Muscle of leg (tissue), 11 donors: ENCODE results near the gene MACROD1. TPM values are rescaled to one million over a fixed set of nuclear protein-coding genes. Genes with fewer than 3 reads are reported as not detected.

Experiments used
- DNase-seq: peaks from one replicate; pipeline ENCODE4 v3.0.0; 2013
- H3K27ac ChIP-seq: one replicate; pipeline ENCODE4 v1.5.1; 2013; ENCODE audit warnings: mild to moderate bottlenecking, low read length, control low read depth
- H3K27me3 ChIP-seq: one replicate; pipeline ENCODE4 v1.6.1; 2013; ENCODE audit warnings: low read length; ENCODE audit not compliant: control insufficient read depth, insufficient read depth
- H3K36me3 ChIP-seq: one replicate; pipeline ENCODE4 v1.6.1; 2013; ENCODE audit warnings: low read length; ENCODE audit not compliant: control insufficient read depth, insufficient read depth
- H3K4me1 ChIP-seq: one replicate; pipeline ENCODE4 v1.6.1; 2013; ENCODE audit warnings: low read length; ENCODE audit not compliant: control insufficient read depth, insufficient read depth
- H3K4me3 ChIP-seq: one replicate; pipeline ENCODE4 v1.5.1; 2013; ENCODE audit warnings: low read length, control low read depth
- H3K9me3 ChIP-seq: replicated peaks from 2 replicates; pipeline ENCODE4 v1.6.1; 2013; ENCODE audit warnings: low read depth, low read length; ENCODE audit not compliant: control insufficient read depth
- WGBS: methylation state at CpG from one replicate; pipeline ENCODE4 v1.1.5; 2013; ENCODE audit warnings: missing lambda C conversion rate; ENCODE audit not compliant: insufficient coverage; 5-methylcytosine and 5-hydroxymethylcytosine counted together
- polyA plus RNA-seq, 8 donors: library from polyadenylated mRNA; unstranded; fragments of 120-200 nt; gene quantifications; one replicate each; pipeline versions ENCODE4 v1.2.1 to v1.2.3, GENCODE V29; 2013; ENCODE audit warnings: inconsistent platforms in 1 of 8, low replicate concordance in 1 of 8; ENCODE audit not compliant: insufficient read length in 8 of 8, insufficient read depth in 1 of 8
- total RNA-seq: library from RNA; stranded (reverse); fragments of 120-200 nt; gene quantifications from one replicate; pipeline ENCODE4 v1.2.4, GENCODE V29; 2013

Gene MACROD1
- total and polyA plus RNA-seq, 9 donors, result 46.1 to 107 (median 66.4) TPM

DNA sequence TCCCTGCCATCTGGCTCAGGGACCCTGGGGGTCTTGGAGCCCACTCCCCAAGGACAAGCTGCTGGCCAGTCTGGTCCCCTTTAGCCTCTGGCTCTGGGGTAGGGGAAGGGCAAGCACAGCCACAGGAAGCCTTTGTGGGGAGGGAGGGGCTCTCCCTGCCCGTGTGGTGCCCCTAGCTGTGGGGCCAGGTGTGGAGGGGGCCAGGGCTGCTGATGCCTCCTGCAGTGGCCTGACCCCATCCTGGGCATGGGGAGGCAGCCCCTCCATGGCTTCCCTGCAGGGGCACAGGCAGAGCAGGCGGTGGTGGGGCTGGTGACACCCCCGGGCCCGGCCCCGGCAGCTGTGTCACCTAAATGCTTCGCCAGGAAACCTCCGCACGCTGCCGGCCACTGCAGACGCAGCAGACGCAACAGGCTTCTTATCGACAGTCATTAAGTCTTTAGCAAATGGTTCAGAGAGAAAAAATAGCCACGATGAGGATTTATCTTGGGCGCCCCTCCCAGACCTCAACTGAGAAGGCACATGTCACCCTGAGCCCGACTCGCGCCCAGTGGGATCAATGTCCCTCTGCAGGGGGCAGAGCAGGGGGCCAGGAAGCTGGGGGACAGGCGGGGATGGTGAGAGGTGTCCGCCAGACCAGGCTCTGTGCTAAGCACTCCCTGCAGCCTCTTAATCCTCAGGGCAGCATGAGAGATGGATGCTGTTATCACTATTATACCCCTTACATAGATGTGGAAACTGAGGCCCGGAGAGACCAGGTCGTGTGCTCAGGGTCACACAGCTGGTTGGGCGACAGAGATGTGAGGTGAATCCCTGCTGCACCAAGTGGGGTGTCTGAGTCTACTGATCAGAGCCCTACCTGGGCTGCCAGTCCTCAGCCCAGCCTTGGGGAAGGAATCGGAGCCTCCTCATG lies 96.3 kb downstream of the MACROD1 start:
- Histone ChIP-seq H3K9me3 (no peaks in the 10 kb centered on the region), H3K4me3 (no peak overlapping the region), H3K27me3 (peaks cover 3% of the 10 kb centered on the region), H3K4me1 (peaks cover 59% of the 10 kb centered on the region), H3K27ac (peak overlapping the region; percentile 29), H3K36me3 (no peaks in the 10 kb centered on the region)
- WGBS, result 50% methylated on average over 17 of the region's 23 CpGs
- no peak for DNase-seq

- no peak for DNase-seq
- no peak overlapping the region for H3K4me3 ChIP-seq
- no peak overlapping the region for H3K27ac ChIP-seq
- H3K27me3 ChIP-seq, result peaks cover 3% of the 10 kb centered on the region
- H3K36me3 ChIP-seq, result no peaks in the 10 kb centered on the region
- WGBS, result 82% methylated on average over 19 of the region's 20 CpGs
- no peaks in the 10 kb centered on the region for H3K9me3 ChIP-seq
- H3K4me1 ChIP-seq, result peaks cover 54% of the 10 kb centered on the region
These were observed 97.1 kb downstream of the MACROD1 start for GRCh38 chr11:64068705-64069400.

DNA sequence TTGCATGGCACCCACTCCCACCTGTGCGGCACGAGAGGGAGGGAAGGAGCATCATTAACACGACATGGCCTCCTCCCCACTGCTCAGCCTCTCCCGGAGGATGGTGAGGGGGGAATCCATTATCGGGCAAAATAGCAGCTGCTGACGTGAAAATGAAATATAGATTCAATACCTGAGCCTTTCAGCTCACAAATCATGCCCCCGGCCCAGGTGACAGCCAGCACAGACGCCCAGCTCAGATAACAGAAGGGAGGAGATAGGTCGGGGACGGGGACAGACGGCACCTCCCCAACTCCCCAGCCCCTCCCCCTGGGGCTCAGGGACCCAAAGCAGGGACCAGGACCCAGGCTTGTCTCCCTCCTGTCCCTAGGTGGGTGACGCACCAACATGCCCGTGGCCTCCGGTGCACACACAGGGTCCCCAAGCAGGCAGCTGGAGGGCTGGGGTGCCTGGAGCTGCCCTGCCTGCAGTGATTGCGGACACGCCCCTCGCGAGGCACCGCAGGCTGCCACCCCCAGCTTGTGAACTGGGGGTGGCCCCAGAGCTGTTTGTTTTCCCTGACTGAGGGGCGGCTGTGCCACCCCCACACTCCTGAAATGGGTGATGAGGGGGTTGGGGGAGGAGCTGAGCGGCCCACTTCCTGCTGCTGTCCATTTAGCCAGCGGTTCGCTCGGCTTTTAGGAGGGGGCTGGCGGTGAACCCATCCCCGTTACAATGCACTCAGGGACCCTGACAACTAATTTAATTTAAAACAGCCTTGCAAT lies 98.5 kb downstream of the MACROD1 start:
- WGBS, result 25% methylated on average over 3 of the region's 26 CpGs
- Histone ChIP-seq H3K36me3 (no peaks in the 10 kb centered on the region), H3K4me1 (peaks cover 42% of the 10 kb centered on the region), H3K4me3 (no peak overlapping the region), H3K9me3 (no peaks in the 10 kb centered on the region), H3K27me3 (peaks cover 10% of the 10 kb centered on the region), H3K27ac (no peak overlapping the region)
- no peak for DNase-seq

DNA sequence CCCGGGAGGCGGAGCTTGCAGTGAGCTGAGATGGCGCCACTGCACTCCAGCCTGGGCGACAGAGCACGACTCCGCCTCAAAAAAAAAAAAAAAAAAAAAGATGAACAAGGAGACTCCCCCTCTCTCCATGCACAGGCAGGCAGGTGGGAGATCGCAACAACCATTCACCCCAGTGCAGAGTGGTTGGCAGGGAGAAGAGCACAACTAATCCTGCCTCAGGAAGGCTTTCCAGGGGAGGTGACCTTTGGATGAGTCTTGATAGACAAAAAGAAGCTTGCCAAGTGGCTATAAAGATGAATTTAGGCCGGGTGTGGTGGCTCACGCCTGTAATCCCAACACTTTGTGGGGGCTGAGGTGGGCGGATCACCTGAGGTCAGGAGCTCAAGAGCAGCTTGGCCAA lies 100.2 kb downstream of the MACROD1 start:
- Histone ChIP-seq H3K4me3 (no peak overlapping the region), H3K4me1 (peaks cover 31% of the 10 kb centered on the region), H3K27ac (no peak overlapping the region), H3K9me3 (no peaks in the 10 kb centered on the region), H3K36me3 (no peaks in the 10 kb centered on the region), H3K27me3 (peaks cover 25% of the 10 kb centered on the region)
- WGBS, result 86% methylated on average over 3 of the region's 10 CpGs
- DNase-seq, result no peak

DNA sequence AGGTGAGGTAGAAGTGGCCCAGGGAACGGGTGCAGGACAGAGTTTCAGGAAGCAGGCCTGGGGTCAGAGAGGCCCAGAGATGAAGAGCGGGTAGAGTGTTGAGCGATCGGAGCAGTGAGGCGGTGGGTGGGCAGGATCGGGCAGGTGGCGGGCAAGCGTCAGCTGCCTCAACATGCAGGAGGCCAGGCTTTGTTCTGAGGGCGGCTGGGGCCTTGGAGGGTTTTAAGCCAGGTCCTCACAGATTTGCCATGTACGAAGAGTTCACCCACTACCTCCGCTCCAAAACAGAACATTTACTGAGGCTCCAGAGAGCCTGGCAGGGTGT lies 100.8 kb downstream of the MACROD1 start:
- WGBS, result 90% methylated on average over 7 of the region's 11 CpGs
- DNase-seq, result no peak
- H3K4me3 ChIP-seq, result no peak overlapping the region
- no peaks in the 10 kb centered on the region for H3K9me3 ChIP-seq
- H3K27me3 ChIP-seq, result peaks cover 31% of the 10 kb centered on the region
- peaks cover 30% of the 10 kb centered on the region for H3K4me1 ChIP-seq
- no peak overlapping the region for H3K27ac ChIP-seq
- H3K36me3 ChIP-seq, result no peaks in the 10 kb centered on the region

GRCh38 chr11:64064374-64065140 lies 101.4 kb downstream of the MACROD1 start:
- Histone ChIP-seq H3K9me3 (no peaks in the 10 kb centered on the region), H3K36me3 (no peaks in the 10 kb centered on the region), H3K4me1 (peaks cover 26% of the 10 kb centered on the region), H3K4me3 (no peak overlapping the region), H3K27ac (no peak overlapping the region), H3K27me3 (peaks cover 35% of the 10 kb centered on the region)
- 76% methylated on average over 13 of the region's 17 CpGs for WGBS
- no peak for DNase-seq

DNA sequence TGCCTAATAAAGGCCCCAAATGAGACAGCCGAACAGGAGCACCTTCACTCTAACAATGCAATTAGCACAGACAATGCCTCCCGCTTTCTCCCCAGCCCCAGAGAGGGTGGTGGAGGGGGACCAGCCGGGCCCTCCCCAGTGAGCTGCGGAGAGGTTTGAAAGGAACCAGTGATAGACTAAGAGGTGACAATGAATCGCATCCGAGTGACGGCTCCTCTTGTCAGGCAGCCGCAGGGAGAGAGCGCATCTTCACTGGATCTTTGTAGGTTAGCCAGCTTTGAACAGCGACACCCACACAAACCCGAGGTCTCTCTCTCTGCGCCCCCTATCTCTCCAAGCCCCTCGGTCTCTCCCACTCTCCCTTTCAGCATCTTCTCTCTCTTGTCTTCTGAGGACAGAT lies 102.1 kb downstream of the MACROD1 start:
- Histone ChIP-seq H3K27ac (no peak overlapping the region), H3K36me3 (no peaks in the 10 kb centered on the region), H3K4me3 (no peak overlapping the region), H3K9me3 (no peaks in the 10 kb centered on the region), H3K4me1 (peaks cover 28% of the 10 kb centered on the region), H3K27me3 (peaks cover 35% of the 10 kb centered on the region)
- 79% methylated on average over 8 of the region's 13 CpGs for WGBS
- no peak for DNase-seq

- no peaks in the 10 kb centered on the region for H3K9me3 ChIP-seq
- H3K27ac ChIP-seq, result no peak overlapping the region
- no peak for DNase-seq
- WGBS, result 83% methylated on average over 15 of the region's 16 CpGs
- H3K36me3 ChIP-seq, result no peaks in the 10 kb centered on the region
- H3K27me3 ChIP-seq, result peaks cover 35% of the 10 kb centered on the region
- H3K4me3 ChIP-seq, result no peak overlapping the region
- peaks cover 33% of the 10 kb centered on the region for H3K4me1 ChIP-seq
These were observed 103.5 kb downstream of the MACROD1 start for GRCh38 chr11:64062185-64063039.

- Histone ChIP-seq H3K4me3 (peak overlapping the region; percentile 18), H3K27ac (no peak overlapping the region), H3K4me1 (peaks cover 48% of the 10 kb centered on the region), H3K27me3 (peaks cover 32% of the 10 kb centered on the region), H3K9me3 (no peaks in the 10 kb centered on the region), H3K36me3 (no peaks in the 10 kb centered on the region)
- DNase-seq, result peak; percentile 53
- 9% methylated on average over 16 of the region's 42 CpGs for WGBS
These were observed 105.0 kb downstream of the MACROD1 start for GRCh38 chr11:64060861-64061444.
